HG03521 (cell line): ENCODE measurements around the gene SRSF6.
"Not testable (repeated sequence)": the region's sequence is repeated elsewhere in the genome, so short reads cannot be mapped to it uniquely, and the experiment has no call there.

Source experiments
- ATAC-seq: cut with Tn5 transposase; IDR thresholded peaks from one replicate; pipeline ENCODE4 v1.9.1; 2021; ENCODE audit warnings: mild to moderate bottlenecking, moderate library complexity; ENCODE audit not compliant: unreplicated experiment

SRSF6 gene

DNA sequence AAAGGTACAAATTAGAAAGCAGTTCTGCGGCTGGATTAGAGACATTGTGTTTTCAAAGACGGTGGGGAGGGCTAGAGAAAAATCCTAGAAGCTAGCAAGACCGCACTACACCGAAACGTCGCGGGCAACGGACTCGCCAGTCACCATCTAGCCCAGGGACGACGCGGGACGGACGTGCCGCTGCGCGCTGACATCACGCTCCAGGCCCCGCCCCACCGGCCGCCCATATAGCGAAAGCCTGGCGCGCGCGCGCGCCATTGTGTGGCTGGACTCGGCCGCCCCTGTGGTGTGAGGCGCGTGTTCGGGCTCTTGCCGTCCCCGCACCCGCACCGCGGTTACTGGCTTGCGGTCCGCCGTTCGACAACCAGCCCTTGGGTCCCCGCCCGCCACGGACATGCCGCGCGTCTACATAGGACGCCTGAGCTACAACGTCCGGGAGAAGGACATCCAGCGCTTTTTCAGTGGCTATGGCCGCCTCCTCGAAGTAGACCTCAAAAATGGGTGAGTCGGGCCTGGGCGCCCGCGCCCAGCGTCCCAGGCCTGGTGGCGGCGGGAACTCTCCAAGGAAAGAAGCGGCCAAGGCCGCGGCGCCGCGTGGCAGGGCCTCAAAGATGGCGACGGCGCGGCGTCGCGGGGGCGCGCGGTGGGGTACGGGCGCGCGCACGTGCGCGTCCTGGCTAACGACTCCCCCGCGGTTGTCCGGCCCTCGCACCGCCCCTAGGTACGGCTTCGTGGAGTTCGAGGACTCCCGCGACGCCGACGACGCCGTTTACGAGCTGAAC lies at the start of gene SRSF6:
Gene SRSF6, plus strand, starts transcription at position 257 of the 782 bp plus-strand sequence. Its CDS starts 138 bp downstream, at position 395.
- peak; percentile 76 for ATAC-seq

DNA sequence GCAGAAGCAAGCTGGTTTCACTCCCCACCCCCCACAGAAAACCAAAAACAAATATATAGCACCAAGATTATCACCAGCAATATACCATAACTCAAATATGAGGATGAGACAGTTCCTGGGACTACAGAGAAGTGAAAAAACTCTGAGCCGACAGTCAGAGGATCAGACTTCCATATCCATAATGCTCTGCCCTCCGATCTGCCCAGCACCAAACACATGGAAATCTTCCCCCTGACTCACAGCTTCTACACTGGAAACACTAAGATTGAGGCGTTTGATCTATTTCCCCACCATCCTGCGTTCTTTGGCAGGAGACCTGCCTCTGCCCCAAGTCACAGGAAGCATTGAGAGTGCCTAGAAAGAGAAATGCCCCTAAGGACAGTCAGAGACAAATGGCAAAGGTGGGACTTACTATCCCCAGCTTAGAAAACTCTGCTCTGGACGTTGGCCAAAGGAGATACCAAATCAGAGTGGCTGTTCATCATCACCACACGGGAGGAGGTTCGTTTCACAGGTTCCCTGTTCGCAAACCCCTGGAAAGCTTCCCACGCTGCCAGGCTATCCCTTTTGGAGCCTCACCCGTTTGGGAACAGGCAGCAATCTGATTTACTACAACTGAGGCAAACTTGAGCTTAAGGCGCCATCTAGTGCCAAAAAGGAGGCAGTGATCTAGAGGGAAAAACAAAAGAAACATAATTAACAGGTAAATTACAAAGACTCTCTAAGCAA lies 48.7 kb upstream of the SRSF6 start:
- no peak for ATAC-seq

DNA sequence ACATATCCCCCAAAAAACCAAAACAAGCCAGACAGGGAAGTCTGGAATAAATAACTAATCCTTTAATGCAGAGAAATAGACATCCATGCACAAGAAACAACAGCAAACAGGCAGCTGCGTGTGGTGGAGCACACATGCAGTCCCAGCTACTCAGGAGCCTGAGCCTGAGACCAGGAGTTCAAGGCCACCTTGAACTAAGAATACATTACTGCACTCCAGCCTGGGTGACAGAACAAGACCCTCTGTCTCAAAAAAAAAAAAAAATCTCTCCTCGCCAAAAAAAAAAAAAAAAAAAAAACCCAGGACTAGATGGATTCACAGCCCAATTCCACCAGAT lies 48.2 kb upstream of the SRSF6 start:
- ATAC-seq: no peak

DNA sequence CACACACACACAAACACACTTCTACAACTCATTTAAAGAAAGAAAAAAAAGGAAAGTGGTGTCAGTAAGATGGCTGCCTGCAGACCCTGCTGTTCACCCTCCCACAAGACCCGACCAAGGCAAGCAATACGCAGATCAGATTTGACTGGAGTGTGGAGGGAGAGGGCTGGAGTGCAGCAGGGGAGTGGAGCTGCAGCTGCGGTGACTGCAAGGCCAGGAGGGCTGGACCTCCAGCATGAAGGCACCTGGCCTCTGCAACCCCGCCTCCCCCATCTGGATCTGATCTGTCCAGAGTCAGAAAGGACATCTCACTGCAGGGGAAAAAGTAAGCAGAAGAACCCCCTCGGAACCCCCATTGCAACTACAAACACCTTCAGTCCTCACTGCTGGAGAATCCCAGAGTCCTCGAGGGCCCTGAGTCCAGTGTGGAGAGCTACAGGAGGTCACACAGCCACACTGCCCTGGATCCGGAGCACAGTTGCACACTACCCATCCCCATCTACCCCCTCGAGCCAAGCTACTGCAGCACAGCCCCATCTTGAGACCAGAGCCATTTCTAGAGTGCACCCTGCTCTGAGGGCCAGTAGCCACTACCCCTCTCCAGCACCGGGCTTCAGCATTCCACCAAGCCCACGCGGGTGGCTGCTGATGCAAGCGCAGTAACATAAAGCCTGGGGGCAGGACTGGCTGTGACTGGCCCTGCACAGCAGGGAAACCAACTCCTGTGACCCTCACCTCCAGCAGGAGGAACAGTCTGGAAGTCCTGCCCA lies 41.9 kb upstream of the SRSF6 start:
- no peak for ATAC-seq

DNA sequence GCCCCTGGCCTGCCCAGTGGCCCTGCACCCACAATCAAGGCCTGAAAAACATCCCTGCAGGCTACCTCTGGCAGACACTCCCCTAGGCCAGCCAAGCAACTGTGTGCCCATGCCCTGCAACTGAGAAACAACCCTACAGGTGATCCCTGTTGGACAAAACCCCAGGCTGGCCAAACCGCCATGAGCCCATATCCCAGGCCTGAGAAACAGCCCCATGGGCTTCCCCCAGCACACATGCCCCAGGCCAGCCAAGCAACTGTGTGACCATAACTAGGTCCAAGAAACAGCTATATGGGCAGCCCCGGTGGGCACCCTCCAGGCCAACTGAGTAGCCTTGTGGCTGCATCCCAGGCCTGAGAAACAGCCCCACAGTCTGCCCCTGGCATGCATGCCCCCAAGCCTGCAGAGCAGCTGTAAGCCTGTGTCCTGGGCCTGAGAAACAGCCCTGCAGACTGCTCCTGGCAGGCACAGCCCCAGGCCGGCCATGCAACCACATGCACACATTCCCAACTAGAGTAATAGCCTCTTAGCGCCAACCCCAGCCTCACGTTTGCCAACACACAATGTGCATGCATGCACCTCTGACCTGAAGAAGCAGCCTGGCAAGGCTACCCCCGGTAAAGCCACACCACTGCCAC lies 41.0 kb upstream of the SRSF6 start:
- ATAC-seq: no peak

DNA sequence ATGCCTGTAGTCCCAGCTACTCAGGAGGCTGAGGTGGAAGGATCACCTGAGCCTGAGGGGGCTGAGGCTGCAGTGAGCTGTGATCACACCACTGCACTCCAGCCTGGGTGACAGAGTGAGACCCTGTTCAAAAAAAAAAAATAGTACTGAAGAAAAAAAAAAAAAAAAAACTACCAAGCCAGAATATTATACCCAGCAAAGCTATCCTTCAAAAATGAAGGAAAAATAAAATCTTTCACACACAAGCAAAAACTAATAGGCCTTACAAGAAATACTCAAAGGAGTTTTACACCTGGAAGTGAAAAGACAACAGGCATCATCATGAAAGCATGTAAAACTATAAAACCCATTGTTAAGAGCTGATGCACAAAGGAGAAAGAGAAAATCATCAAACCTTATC lies 37.5 kb upstream of the SRSF6 start:
- no peak for ATAC-seq

DNA sequence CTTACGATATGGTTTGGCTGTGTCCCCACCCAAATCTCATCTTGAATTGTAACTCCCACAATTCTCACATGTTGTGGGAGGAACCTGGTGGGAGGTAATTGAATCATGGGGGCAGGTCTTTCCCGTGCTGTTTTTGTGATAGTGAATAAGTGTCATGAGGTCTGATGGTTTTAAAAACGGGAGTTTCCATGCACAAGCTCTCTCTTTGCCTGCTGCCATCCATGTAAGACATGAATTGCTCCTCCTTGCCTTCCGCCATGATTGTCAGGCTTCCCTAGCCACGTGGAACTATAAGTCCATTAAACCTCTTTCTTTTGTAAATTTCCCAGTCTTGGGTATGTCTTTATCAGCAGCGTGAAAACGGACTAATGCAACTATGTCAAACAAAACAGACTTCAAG lies 36.8 kb upstream of the SRSF6 start:
- ATAC-seq: not testable (repeated sequence)

DNA sequence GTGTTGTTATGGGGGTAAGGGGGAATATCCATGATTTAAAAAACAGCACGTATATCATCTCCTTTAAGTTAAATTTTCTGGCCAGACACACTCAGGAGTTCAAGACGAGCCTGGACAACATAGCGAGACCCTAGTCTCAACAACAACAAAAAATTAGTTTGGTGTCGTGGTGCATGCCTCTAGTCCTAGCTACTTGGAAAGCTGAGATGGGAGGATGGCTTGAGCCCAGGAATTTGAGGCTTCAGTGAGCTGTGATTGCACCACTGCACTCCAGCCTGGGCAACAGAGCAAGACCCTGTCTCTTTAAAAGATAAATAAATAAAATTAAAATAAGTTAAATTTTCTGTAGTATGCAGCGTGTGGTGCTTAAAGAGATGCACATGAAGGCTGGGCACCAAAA lies 31.5 kb upstream of the SRSF6 start:
- ATAC-seq: no peak

DNA sequence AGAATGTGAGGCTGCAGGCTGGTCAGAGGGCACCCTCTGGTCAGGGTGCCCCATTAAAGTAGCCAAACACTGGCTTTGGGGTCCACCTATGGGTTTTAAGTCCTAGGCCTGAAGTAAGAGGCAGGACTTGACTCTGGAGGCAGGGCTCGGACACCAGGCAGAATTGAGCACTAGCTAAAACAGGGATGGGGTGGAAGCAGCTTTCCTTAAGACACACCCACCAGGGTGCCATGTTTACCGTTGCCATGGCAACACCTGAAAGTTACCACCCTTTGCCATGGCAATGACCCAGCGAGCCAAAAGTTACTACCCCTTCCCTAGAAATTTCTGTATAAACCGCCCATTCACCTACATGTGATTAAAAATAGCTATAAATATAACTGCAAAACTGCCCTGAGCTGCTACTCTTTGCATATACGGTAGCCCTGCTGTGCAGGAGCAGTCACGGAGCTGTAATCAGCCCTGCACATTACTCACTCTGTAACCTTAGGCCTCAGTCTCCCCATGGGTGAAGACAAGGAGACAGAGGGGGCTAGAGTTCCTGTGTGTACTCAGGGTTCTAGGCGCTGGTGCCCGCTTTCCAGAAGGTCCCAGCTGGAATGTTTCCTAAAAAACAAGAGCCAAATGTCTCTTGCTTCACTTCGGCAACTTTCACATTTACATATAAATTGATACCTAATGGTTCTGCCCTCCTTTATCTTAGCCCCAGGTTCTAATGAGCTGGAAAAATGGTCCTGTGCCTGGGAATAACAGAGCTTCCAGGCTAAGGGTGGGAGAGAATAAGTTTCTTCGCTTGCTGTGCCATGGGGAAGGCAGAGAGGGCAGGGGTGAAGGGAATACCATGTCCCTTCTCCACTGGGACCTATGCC lies 27.2 kb upstream of the SRSF6 start:
- no peak for ATAC-seq

DNA sequence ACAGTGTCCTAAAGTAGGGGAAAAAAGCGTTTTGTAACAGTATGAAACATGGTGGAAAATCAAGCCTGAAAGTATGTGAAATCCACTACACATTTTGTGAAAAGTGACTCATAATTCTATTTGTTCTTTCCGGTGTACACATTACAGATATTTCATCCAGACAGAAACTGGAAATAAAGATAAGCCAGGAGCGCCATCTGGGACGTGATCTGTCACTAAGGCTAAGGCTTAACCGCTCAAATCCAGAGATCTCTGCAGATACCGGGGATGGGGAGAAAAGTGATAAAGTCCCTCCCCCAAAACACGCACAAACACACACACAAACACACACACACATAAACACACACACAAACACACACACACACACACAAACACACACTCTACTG lies 26.6 kb upstream of the SRSF6 start:
- no peak for ATAC-seq

DNA sequence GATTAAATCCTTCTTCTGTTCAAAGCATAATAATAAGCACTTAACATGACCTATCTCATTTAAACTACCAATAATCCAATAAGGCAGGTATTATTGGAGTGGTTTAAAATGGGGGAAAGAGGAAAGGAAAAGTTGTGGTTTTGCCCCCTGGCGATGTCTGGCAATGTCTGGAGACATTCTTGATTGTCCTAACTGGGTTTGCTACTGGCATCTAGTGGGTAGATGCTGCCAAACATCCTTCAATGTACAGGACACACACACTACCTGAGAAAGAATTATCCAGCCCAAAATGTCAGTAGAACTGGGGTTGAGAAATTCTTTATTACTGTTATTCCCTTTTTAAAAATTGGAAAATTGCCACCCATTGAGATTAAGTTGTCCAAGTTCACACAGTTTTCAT lies 25.2 kb upstream of the SRSF6 start:
- ATAC-seq: no peak

DNA sequence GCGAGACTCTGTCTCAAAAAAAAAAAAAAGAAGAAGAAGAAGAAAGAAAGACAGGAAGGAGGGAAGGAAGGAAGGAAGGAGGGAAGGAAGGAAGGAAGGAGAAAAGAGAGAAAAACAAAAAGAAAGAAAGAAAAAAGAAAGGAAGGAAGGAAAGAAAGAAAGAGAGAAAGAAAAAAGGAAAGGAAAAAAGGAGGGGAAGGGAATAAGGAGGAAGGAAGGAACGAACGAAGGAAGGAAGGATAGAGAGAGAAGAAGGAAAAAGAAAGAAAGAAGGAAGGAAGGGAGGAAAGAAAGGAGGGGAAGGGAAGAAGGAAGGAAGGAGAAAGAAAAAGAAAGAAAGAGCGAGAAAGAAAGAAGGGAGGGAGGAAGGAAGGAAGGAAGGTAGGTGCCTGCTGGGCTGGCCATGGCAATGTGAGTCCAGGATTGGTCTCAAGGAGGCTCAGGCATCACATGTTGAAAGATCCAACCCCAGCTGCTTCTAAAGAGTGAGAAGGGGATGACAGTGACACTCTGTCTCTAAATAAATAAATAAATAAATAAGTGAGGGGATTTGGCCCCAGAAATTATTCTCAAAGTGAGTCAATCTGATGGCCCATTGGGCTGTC lies 24.3 kb upstream of the SRSF6 start:
- no peak for ATAC-seq

DNA sequence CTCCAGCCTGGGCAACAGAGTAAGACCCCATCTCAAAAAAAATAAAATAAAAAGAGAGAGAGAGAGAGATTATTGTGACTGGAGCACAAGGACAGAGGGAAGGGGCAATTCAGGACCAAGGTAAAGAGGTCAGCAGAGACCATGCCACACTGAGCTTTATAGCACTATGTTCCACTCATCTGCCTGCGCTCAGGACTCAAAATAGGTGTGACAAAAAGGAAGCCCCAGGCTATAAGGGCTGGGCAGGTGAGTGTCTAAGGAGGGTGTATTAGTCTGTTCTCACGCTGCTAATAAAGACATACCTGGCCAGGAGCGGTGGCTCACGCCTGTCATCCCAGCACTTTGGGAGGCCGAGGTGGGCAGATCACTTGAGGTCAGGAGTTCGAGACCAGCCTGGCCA lies 23.1 kb upstream of the SRSF6 start:
- ATAC-seq: no peak

DNA sequence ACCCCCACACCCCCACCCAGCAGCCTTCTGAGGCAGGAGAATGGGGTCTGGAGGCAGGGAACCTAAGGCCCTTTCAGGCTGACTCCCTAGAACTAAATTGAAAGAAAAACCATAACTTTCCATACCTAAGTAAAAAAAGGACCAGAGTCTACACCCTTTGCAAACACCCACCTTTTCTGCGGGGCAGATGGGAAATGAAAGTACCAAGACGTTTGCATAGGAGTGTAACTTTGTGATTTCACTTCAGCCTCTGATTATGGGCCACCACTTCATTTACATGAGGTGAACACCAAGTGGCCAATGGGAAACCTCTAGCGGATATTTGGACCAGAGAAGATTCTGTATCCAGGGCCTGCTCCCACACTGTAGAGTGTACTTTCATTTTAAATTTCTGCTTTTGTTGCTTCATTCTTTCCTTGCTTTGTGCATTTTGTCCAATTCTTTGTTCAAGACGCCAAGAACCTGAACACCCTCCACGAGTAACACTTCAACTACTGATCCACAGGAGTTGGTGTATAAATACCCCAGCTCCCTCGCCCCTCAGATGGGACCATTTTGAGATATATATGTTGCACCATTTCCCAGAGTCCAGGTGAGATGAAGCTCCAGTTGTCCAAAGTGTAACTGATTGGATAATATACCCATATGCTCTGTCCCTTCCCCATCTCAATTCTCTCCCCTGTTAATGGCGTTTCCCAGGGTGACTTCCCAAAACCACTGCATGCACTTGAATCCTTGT lies 18.9 kb upstream of the SRSF6 start:
- peak; percentile 80 for ATAC-seq

DNA sequence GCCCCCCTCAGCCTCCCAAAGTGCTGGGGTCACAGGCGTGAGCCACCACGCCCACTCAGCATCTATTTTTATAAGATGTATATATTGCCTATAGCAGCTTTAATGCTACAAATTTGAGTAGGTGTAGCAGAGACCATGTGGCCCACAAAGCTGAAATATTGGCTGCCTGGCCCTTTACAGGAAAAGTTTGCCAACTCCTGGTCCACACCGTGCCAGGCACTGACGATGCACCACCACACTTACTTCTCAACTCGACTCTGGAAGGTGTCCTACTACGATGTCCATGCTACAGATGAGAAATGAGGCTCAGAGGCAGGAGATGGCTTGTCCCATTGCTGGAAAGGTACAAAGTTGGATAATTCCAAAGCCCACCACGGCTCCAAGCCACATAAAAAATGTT lies 17.2 kb upstream of the SRSF6 start:
- ATAC-seq: no peak

DNA sequence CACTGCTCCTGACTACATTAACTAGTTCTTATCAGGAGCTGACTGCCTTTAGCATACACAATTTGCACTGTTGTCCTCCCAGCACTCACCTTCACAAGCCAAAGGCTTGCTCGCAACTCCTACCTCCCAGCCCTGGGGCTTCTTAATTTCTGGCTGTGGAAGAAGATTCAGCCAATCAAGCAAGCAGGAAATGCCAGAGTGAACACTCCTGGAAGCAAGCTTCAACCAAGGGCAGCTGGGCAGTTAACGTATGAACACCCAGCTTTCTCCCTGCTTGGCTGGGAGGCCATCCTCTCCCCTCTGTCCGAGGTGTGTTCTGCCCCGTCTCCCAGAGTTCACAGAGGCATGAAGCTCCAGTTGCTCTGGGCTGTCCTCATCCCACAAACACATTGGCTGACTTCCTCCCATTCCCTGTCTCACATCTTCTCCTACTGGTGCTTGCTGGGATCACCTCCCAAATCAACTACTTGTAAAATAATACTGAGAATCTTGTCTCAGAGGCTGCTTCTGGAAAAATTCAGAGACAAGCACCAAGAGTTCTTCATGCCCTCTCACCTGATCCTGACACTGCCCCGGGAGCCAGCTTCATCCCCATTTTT lies 15.3 kb upstream of the SRSF6 start:
- no peak for ATAC-seq

DNA sequence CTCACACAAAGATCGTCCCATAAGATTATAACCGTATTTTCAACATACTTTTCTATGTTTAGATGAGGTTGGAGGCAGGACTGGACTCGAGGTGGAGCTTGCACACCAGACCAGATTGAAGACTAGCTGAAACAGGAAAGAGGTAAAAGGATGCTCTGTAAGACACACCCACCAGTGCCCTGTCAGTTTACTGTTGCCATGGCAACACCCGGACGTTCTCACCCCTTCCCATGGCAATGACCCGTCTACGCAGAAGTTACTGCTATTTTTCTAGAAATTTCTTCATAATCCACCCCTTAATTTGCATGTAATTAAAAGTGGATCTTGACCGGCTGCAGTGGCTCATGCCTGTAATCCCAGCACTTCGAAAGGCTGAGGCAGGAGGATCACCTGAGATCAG lies 13.6 kb upstream of the SRSF6 start:
- ATAC-seq: no peak

DNA sequence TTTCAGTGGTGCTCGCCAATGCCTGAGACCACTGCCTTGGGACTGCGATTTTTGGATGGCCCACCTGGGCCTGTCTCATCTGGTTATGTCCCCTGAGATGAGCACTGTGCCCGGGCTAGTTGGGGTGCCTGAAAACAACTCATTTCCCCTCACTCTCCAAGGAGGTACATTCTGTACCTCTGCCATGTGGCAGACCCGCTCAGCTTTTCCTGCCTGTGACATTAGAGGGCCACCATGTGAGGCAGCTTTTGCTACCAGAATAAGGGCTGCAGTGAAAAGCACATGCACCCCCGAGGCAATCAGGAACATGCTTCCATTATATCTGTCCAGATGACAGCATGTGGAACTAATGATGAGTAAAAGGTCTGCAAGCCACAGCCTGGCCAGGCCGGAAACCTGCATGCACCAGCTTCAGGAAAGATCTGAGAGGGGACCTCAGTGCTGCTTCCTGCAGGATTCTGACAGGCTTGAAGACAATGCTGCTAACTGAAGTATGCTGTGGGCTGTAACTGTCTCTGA lies 11.3 kb upstream of the SRSF6 start:
- ATAC-seq: no peak

DNA sequence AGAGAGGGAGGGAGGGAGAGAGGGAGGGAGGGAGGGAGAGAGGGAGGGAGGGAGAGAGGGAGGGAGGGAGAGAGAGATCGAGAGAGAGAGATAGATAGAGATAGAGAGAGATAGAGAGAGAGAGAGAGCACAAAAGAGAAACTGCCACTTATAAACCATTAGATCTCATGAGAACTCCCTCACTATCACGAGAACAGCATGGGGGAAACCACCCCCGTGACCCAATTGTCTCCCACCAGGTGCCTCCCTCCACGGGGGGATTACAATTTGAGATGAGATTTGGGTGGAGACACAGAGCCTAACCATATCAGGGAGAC lies 9.3 kb upstream of the SRSF6 start:
- ATAC-seq: not testable (repeated sequence)
